HEK293 (cell line): ENCODE measurements around the gene CMTM2.

Source experiments
- CTCF ChIA-PET: fragments of 350-600 bp; formaldehyde crosslinking; extraction: SDS; loops from one replicate; lab custom pipeline; 2021; ENCODE audit warnings: antibody characterized with exemption; lab: Yijun Ruan, JAX
- POLR2A ChIA-PET: fragments of 300-600 bp; formaldehyde crosslinking; extraction: SDS; loops from one replicate; lab custom pipeline; 2020; ENCODE audit warnings: antibody characterized with exemption, inconsistent platforms; lab: Yijun Ruan, JAX
- H3K27ac ChIP-seq: fragments of 200-500 bp; sonication (Bioruptor generic); 2 replicates; pipeline ENCODE4 v1.5.1; 2014; ENCODE audit warnings: low read depth, low read length, control low read depth, inconsistent platforms; ENCODE audit errors: extremely low read depth
- H3K36me3 ChIP-seq, 2 experiments: fragments of 200-500 bp in 1 of 2; sonication (Bioruptor generic) in 1 of 2; 1 replicate in 1 of 2; 2 replicates in 1 of 2; pipeline ENCODE4 v1.5.1; 2014 to 2017; ENCODE audit warnings: inconsistent platforms in 2 of 2, low read length in 2 of 2; ENCODE audit not compliant: control insufficient read depth in 2 of 2, insufficient read depth in 1 of 2
- H3K4me1 ChIP-seq: fragments of 200-500 bp; sonication (Bioruptor generic); 2 replicates; pipeline ENCODE4 v1.5.1; 2014; ENCODE audit warnings: mild to moderate bottlenecking, low read length, inconsistent platforms; ENCODE audit not compliant: control insufficient read depth, insufficient read depth
- H3K4me3 ChIP-seq: 2 replicates; pipeline ENCODE4 v1.5.1; 2011; ENCODE audit warnings: low read depth, mild to moderate bottlenecking, control low read depth, low read length, moderate library complexity
- H3K9me3 ChIP-seq: fragments of 200-500 bp; sonication (Bioruptor generic); 2 replicates; pipeline ENCODE4 v1.5.1; 2014; ENCODE audit warnings: low read depth, low read length, inconsistent platforms; ENCODE audit not compliant: control insufficient read depth, insufficient read depth
- HOXC10 ChIP-seq: sonication (generic); formaldehyde crosslinking; IDR thresholded peaks from 2 replicates; pipeline ENCODE4 v1.8.1; 2023; ENCODE audit warnings: mild to moderate bottlenecking, missing genetic modification reagents
- IKZF3 ChIP-seq: fragments of 450-650 bp; IDR thresholded peaks from 2 replicates; pipeline ENCODE4 v1.5.0; 2018; ENCODE audit warnings: missing biosample characterization, mild to moderate bottlenecking, missing genetic modification characterization, moderate library complexity
- KLF1 ChIP-seq: fragments of 450-650 bp; formaldehyde crosslinking; IDR thresholded peaks from 2 replicates; pipeline ENCODE4 v1.5.1; 2016; ENCODE audit warnings: missing biosample characterization, missing genetic modification characterization
- SCRT2 ChIP-seq: fragments of 450-650 bp; formaldehyde crosslinking; IDR thresholded peaks from 2 replicates; pipeline ENCODE4 v1.5.1; 2016; ENCODE audit warnings: missing biosample characterization, missing genetic modification characterization
- SP7 ChIP-seq: fragments of 450-650 bp; formaldehyde crosslinking; IDR thresholded peaks from 2 replicates; pipeline ENCODE4 v1.5.1; 2016; ENCODE audit warnings: missing biosample characterization, missing genetic modification characterization
- ZBTB17 ChIP-seq: fragments of 450-650 bp; formaldehyde crosslinking; IDR thresholded peaks from 2 replicates; pipeline ENCODE4 v1.5.1; 2016; ENCODE audit warnings: missing biosample characterization, missing genetic modification characterization
- ZEB2 ChIP-seq: fragments of 450-650 bp; formaldehyde crosslinking; IDR thresholded peaks from 2 replicates; pipeline ENCODE4 v1.5.1; 2016; ENCODE audit warnings: missing biosample characterization, missing genetic modification characterization
- ZNF10 ChIP-seq: fragments of 450-650 bp; formaldehyde crosslinking; IDR thresholded peaks from 2 replicates; pipeline ENCODE4 v1.5.1; 2017; ENCODE audit warnings: missing biosample characterization, missing genetic modification characterization
- ZNF18 ChIP-seq: fragments of 450-650 bp; formaldehyde crosslinking; IDR thresholded peaks from 2 replicates; pipeline ENCODE4 v1.5.1; 2016; ENCODE audit warnings: missing biosample characterization, missing genetic modification characterization
- ZNF292 ChIP-seq: fragments of 450-650 bp; formaldehyde crosslinking; IDR thresholded peaks from 2 replicates; pipeline ENCODE4 v1.5.1; 2016; ENCODE audit warnings: low read depth, missing biosample characterization, missing genetic modification characterization, borderline replicate concordance
- ZNF335 ChIP-seq: fragments of 450-650 bp; formaldehyde crosslinking; conservative IDR thresholded peaks from 2 replicates; pipeline ENCODE4 v1.5.1; 2016; ENCODE audit warnings: missing biosample characterization, missing genetic modification characterization
- ZNF341 ChIP-seq: fragments of 450-650 bp; formaldehyde crosslinking; IDR thresholded peaks from 2 replicates; pipeline ENCODE4; 2016; ENCODE audit warnings: low read depth, missing biosample characterization, missing genetic modification characterization
- ZNF362 ChIP-seq: fragments of 450-650 bp; formaldehyde crosslinking; IDR thresholded peaks from 2 replicates; pipeline ENCODE4 v1.5.1; 2016; ENCODE audit warnings: missing biosample characterization, missing genetic modification characterization
- ZNF366 ChIP-seq: fragments of 450-650 bp; formaldehyde crosslinking; conservative IDR thresholded peaks from 2 replicates; pipeline ENCODE4 v1.5.1; 2016; ENCODE audit warnings: missing biosample characterization, missing genetic modification characterization
- ZNF521 ChIP-seq: fragments of 450-650 bp; formaldehyde crosslinking; IDR thresholded peaks from 2 replicates; pipeline ENCODE4 v1.5.1; 2017; ENCODE audit warnings: missing biosample characterization, mild to moderate bottlenecking, missing genetic modification characterization
- ZNF600 ChIP-seq: fragments of 450-650 bp; formaldehyde crosslinking; IDR thresholded peaks from 2 replicates; pipeline ENCODE4 v1.5.1; 2016; ENCODE audit warnings: missing biosample characterization, missing genetic modification characterization
- ZNF629 ChIP-seq: fragments of 450-650 bp; formaldehyde crosslinking; IDR thresholded peaks from 2 replicates; pipeline ENCODE4 v1.5.1; 2017; ENCODE audit warnings: missing biosample characterization, missing genetic modification characterization
- ZNF645 ChIP-seq: fragments of 450-650 bp; formaldehyde crosslinking; IDR thresholded peaks from 2 replicates; pipeline ENCODE4; 2016; ENCODE audit warnings: missing biosample characterization, missing genetic modification characterization
- ZNF658 ChIP-seq: fragments of 450-650 bp; formaldehyde crosslinking; IDR thresholded peaks from 2 replicates; pipeline ENCODE4; 2016; ENCODE audit warnings: missing biosample characterization, missing genetic modification characterization
- ZNF660 ChIP-seq: fragments of 450-650 bp; IDR thresholded peaks from 2 replicates; pipeline ENCODE4 v1.5.1; 2018; ENCODE audit warnings: missing biosample characterization, mild to moderate bottlenecking, missing genetic modification characterization
- ZXDB ChIP-seq: fragments of 450-650 bp; formaldehyde crosslinking; IDR thresholded peaks from 2 replicates; pipeline ENCODE4 v1.5.1; 2016; ENCODE audit warnings: missing biosample characterization, missing genetic modification characterization
- TF ChIP-seq, protein P1 (sequence below): fragments of 450-650 bp; formaldehyde crosslinking; IDR thresholded peaks from 2 replicates; pipeline ENCODE4 v1.5.1; 2016; ENCODE audit warnings: missing biosample characterization, missing genetic modification characterization
- TF ChIP-seq, protein P2 (sequence below): fragments of 450-650 bp; formaldehyde crosslinking; IDR thresholded peaks from 2 replicates; pipeline ENCODE4 v1.5.1; 2016; ENCODE audit warnings: missing biosample characterization, missing genetic modification characterization

CMTM2 gene

DNA sequence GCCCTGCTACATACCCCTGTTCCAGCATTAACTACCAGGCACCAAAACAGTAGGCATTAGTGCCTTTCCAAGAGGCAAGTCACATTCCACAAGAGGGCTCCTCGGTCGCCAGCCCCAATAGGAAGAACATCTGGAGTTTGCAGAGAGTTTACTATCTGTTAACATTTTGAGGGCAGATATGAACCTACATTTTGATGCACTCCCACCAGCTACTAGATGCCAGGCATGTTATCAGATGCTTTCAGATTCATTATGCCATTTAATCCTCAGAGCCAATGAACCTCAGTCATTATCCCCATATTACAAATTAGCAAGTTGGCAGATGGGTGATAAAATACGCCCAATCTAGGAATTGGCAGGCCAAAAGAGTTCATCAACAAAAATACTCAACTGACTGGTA lies 4.2 kb upstream of the CMTM2 start (continued):
- no peak for TF ChIP-seq ZNF292 (tag by site-specific recombination)
- TF ChIP-seq HOXC10 (CRISPR knock-in tag): no peak
- TF ChIP-seq ZNF18 (tag by site-specific recombination): no peak

- H3K4me1 ChIP-seq: peaks cover 12% of the 10 kb centered on the region
- H3K9me3 ChIP-seq: no peaks in the 10 kb centered on the region
- ChIA-PET POLR2A (no interaction called here), CTCF (interaction anchor here (0.6 to 1.2 kb wide), 2 partner anchors 175 to 1146 kb away, joined by 3 read pairs; partner anchors contain the start of gene DYNC1LI2)
- no peaks in the 10 kb centered on the region for H3K36me3 ChIP-seq
- no peak overlapping the region for H3K27ac ChIP-seq
- no peak for TF ChIP-seq ZNF645 (tag by site-specific recombination)
- no peak overlapping the region for H3K4me3 ChIP-seq
Observed at GRCh38 chr16:66576296-66576695, 3.0 kb upstream of the CMTM2 start.

- CTCF ChIA-PET: interaction anchor here (1.2 to 1.6 kb wide), 4 partner anchors 9 to 250 kb away, joined by 3 to 4 read pairs (median 3); partner anchors contain the start of gene NAE1
- H3K4me3 ChIP-seq: no peak overlapping the region
- peaks cover 12% of the 10 kb centered on the region for H3K4me1 ChIP-seq
- POLR2A ChIA-PET: no interaction called here
- H3K36me3 ChIP-seq: no peaks in the 10 kb centered on the region
- no peaks in the 10 kb centered on the region for H3K9me3 ChIP-seq
- H3K27ac ChIP-seq: no peak overlapping the region
- TF ChIP-seq ZNF660 (tag by site-specific recombination) (0 out of 2 replicates have a peak, but pooled peaks have one; percentile 39), ZXDB (peak; percentile 46; the same call in 1 of the 2 replicates), ZNF521 (tag by site-specific recombination) (no peak), SCRT2 (tag by site-specific recombination) (0 out of 2 replicates have a peak, but pooled peaks have one; percentile 41), SP7 (tag by site-specific recombination) (peak; percentile 32; the same call in 1 of the 2 replicates), IKZF3 (tag by site-specific recombination) (0 out of 2 replicates have a peak, but pooled peaks have one; percentile 20), KLF1 (peak; percentile 14; the same call in 1 of the 2 replicates), ZNF362 (tag by site-specific recombination) (no peak), ZEB2 (peak; percentile 63; the same call in 1 of the 2 replicates), ZNF658 (tag by site-specific recombination) (no peak), ZBTB17 (peak; percentile 45; the same call in 1 of the 2 replicates), ZNF366 (tag by site-specific recombination) (0 out of 2 replicates have a peak, but pooled peaks have one; percentile 31), ZNF629 (tag by site-specific recombination) (0 out of 2 replicates have a peak, but pooled peaks have one; percentile 35), ZNF335 (tag by site-specific recombination) (peak; percentile 30), ZNF341 (tag by site-specific recombination) (no peak), ZNF600 (tag by site-specific recombination) (0 out of 2 replicates have a peak, but pooled peaks have one; percentile 34), ZNF10 (peak; percentile 95)
- TF ChIP-seq, protein P1, sequence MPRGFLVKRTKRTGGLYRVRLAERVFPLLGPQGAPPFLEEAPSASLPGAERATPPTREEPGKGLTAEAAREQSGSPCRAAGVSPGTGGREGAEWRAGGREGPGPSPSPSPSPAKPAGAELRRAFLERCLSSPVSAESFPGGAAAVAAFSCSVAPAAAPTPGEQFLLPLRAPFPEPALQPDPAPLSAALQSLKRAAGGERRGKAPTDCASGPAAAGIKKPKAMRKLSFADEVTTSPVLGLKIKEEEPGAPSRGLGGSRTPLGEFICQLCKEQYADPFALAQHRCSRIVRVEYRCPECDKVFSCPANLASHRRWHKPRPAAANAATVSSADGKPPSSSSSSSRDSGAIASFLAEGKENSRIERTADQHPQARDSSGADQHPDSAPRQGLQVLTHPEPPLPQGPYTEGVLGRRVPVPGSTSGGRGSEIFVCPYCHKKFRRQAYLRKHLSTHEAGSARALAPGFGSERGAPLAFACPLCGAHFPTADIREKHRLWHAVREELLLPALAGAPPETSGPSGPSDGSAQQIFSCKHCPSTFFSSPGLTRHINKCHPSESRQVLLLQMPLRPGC (tag by site-specific recombination): peak; percentile 51; the same call in 1 of the 2 replicates
- TF ChIP-seq, protein P2, sequence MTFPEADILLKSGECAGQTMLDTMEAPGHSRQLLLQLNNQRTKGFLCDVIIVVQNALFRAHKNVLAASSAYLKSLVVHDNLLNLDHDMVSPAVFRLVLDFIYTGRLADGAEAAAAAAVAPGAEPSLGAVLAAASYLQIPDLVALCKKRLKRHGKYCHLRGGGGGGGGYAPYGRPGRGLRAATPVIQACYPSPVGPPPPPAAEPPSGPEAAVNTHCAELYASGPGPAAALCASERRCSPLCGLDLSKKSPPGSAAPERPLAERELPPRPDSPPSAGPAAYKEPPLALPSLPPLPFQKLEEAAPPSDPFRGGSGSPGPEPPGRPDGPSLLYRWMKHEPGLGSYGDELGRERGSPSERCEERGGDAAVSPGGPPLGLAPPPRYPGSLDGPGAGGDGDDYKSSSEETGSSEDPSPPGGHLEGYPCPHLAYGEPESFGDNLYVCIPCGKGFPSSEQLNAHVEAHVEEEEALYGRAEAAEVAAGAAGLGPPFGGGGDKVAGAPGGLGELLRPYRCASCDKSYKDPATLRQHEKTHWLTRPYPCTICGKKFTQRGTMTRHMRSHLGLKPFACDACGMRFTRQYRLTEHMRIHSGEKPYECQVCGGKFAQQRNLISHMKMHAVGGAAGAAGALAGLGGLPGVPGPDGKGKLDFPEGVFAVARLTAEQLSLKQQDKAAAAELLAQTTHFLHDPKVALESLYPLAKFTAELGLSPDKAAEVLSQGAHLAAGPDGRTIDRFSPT (tag by site-specific recombination): peak; percentile 69
Observed at GRCh38 chr16:66580605-66581209, 1.4 kb downstream of the CMTM2 start.
